ENCODE results near the gene C11orf65. TPM values are rescaled to one million over a fixed set of nuclear protein-coding genes. Genes with fewer than 3 reads are reported as not detected.
"Not testable (repeated sequence)": the region's sequence is repeated elsewhere in the genome, so short reads cannot be mapped to it uniquely, and the experiment has no call there.

Gene C11orf65
- total and polyA plus RNA-seq, 2 donors (not counting 1 experiment from before 2014, with no cell fraction given), result 0.25 to 1.4 TPM

GRCh38 chr11:108431370-108431769 is 36.0 kb downstream of the C11orf65 start:
- intact Hi-C loops (cut with micrococcal nuclease), result no loop called here
- H4K20me1 ChIP-seq (ENCODE audit: control insufficient read depth, insufficient read depth, low read length, poor library complexity, severe bottlenecking), result no peaks in the 10 kb centered on the region
- ChIA-PET CTCF (no interaction called here), POLR2A (no interaction called here)
- no peak overlapping the region for H3K4me2 ChIP-seq (replicated peaks; ENCODE audit: low read depth, low read length, poor library complexity, severe bottlenecking)
- peaks cover 0 to 2% (median 0%) of the 10 kb centered on the region in 4 experiments for H3K27me3 ChIP-seq (replicated peaks in 1 of 4; ENCODE audit: control extremely low read depth in 1 of 4, control insufficient read depth in 3 of 4, insufficient read depth in 4 of 4, low read length in 3 of 4)
- no CpG with 5 or more reads among the region's 1 CpG for WGBS (ENCODE audit: insufficient coverage)
- no peaks in the 10 kb centered on the region for H3K79me2 ChIP-seq (ENCODE audit: control insufficient read depth, insufficient read depth, low read length)
- no peak overlapping the region for H2AFZ ChIP-seq (ENCODE audit: insufficient read depth, low read depth, low read length, poor library complexity, severe bottlenecking)
- Mint-ChIP-seq H3K9me3 (ENCODE audit: insufficient read depth) (peaks cover under 1% of the 10 kb centered on the region), H3K27ac (no peak overlapping the region), H3K27me3 (peaks cover 3% of the 10 kb centered on the region), H3K4me3 (no peak overlapping the region), H3K4me1 (no peaks in the 10 kb centered on the region)
- ATAC-seq (ENCODE audit: low read depth), result no peak
- H3K27ac ChIP-seq (ENCODE audit: low read length in 2 of 2), result no peak overlapping the region
- H3K9me3 ChIP-seq (ENCODE audit: control extremely low read depth in 1 of 3, control insufficient read depth in 2 of 3, insufficient read depth in 1 of 3, low read length in 2 of 3), result peaks cover 0 to 2% (median 0%) of the 10 kb centered on the region in 3 donors
- H3K4me1 ChIP-seq (ENCODE audit: control insufficient read depth in 2 of 2, insufficient read depth in 2 of 2, low read length in 2 of 2), result no peaks in the 10 kb centered on the region
- no peak for DNase-seq
- TF ChIP-seq CTCF (IDR thresholded peaks at IDR 0.05) (no peak), EZH2 (IDR thresholded peaks at IDR 0.05; ENCODE audit: borderline replicate concordance, insufficient read depth, low read depth, low read length, poor library complexity, severe bottlenecking) (no peak)
- H3K9ac ChIP-seq (ENCODE audit: low read length), result no peak overlapping the region
- no peaks in the 10 kb centered on the region for H3K36me3 ChIP-seq (replicated peaks in 1 of 2; ENCODE audit: control extremely low read depth in 1 of 2, control insufficient read depth in 1 of 2, extremely low read depth in 1 of 2, insufficient read depth in 2 of 2, low read length in 1 of 2)
- no peak overlapping the region for H3K4me3 ChIP-seq (ENCODE audit: control extremely low read depth in 1 of 5, extremely low read depth in 1 of 5, insufficient read depth in 1 of 5, low read depth in 2 of 5, low read length in 4 of 5)

- H3K36me3 ChIP-seq (replicated peaks in 1 of 2; ENCODE audit: control extremely low read depth in 1 of 2, control insufficient read depth in 1 of 2, extremely low read depth in 1 of 2, insufficient read depth in 2 of 2, low read length in 1 of 2); H3K27ac Mint-ChIP-seq; H3K9ac ChIP-seq (ENCODE audit: low read length); H3K4me1 Mint-ChIP-seq; H3K4me1 ChIP-seq (ENCODE audit: control insufficient read depth in 2 of 2, insufficient read depth in 2 of 2, low read length in 2 of 2); CTCF ChIA-PET; H3K4me2 ChIP-seq (replicated peaks; ENCODE audit: low read depth, low read length, poor library complexity, severe bottlenecking); H3K27me3 Mint-ChIP-seq; POLR2A ChIA-PET; H3K9me3 Mint-ChIP-seq (ENCODE audit: insufficient read depth); H3K9me3 ChIP-seq (ENCODE audit: control extremely low read depth in 1 of 3, control insufficient read depth in 2 of 3, insufficient read depth in 1 of 3, low read length in 2 of 3); H3K4me3 Mint-ChIP-seq; H3K27me3 ChIP-seq (replicated peaks in 1 of 4; ENCODE audit: control extremely low read depth in 1 of 4, control insufficient read depth in 3 of 4, insufficient read depth in 4 of 4, low read length in 3 of 4); H2AFZ ChIP-seq (ENCODE audit: insufficient read depth, low read depth, low read length, poor library complexity, severe bottlenecking); H3K27ac ChIP-seq (ENCODE audit: low read length in 2 of 2); H4K20me1 ChIP-seq (ENCODE audit: control insufficient read depth, insufficient read depth, low read length, poor library complexity, severe bottlenecking); ATAC-seq (ENCODE audit: low read depth); H3K79me2 ChIP-seq (ENCODE audit: control insufficient read depth, insufficient read depth, low read length); H3K4me3 ChIP-seq (ENCODE audit: control extremely low read depth in 1 of 5, extremely low read depth in 1 of 5, insufficient read depth in 1 of 5, low read depth in 2 of 5, low read length in 4 of 5); intact Hi-C loops (cut with micrococcal nuclease): not testable (repeated sequence)
- peak; percentile 17 for TF ChIP-seq CTCF (IDR thresholded peaks at IDR 0.05)
- 55% methylated on average over 1 of the region's 2 CpGs for WGBS (ENCODE audit: insufficient coverage)
- DNase-seq, result peak; percentile 13
These were observed 49.8 kb downstream of the C11orf65 start for GRCh38 chr11:108417551-108417950.
